Peyer's patch (tissue), 4 donors: Measurements from ENCODE around the gene PRAC1.

ENCODE experiments used
- POLR2A ChIP-seq, 2 donors: fragments of 450-650 bp; IDR thresholded peaks; one replicate each; pipeline ENCODE4 v1.5.1; 2017; ENCODE audit warnings: antibody characterized with exemption in 2 of 2, mild to moderate bottlenecking in 2 of 2, moderate library complexity in 2 of 2
- TF ChIP-seq, protein P1 (sequence below), 6 experiments: fragments of 450-650 bp in 4 of 6; fragments of 200-600 bp in 2 of 6; sonication (generic) in 1 of 6; IDR thresholded peaks; one replicate each; pipeline ENCODE4 v1.5.1; 2017 to 2019; ENCODE audit warnings: antibody characterized with exemption in 6 of 6, mild to moderate bottlenecking in 3 of 6, moderate library complexity in 1 of 6

DNA sequence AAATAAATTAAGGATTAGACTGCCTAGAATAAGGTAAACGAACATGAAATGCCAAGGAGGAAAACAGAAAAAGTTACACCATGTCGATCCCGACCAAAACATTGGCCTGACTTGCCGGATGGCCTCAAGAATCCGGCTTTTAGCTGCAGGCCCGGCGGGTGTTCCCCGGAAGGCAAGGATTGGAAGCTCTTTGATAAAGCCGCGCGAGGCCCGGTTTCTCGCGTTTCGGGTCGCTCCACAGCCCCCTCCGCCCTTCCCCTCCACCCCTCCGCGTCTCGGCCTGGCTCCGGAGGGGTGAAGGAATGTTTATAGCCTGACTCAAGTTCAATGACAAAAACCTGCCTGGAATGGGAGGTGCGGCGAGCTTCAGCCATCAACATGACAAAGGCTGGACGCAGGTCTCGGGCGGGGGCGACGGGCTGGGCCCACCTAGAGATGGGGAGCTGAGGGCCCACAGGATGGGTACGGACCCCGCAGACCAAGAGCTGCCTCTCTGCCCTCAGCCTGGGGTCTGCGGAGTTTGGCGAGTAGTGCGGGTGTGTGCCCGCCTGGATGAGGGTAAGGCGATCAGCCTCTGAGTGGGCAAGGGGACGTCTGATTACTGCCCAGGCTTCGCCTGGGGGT, 2.6 kb downstream of the PRAC1 start:
- TF ChIP-seq, protein P1, sequence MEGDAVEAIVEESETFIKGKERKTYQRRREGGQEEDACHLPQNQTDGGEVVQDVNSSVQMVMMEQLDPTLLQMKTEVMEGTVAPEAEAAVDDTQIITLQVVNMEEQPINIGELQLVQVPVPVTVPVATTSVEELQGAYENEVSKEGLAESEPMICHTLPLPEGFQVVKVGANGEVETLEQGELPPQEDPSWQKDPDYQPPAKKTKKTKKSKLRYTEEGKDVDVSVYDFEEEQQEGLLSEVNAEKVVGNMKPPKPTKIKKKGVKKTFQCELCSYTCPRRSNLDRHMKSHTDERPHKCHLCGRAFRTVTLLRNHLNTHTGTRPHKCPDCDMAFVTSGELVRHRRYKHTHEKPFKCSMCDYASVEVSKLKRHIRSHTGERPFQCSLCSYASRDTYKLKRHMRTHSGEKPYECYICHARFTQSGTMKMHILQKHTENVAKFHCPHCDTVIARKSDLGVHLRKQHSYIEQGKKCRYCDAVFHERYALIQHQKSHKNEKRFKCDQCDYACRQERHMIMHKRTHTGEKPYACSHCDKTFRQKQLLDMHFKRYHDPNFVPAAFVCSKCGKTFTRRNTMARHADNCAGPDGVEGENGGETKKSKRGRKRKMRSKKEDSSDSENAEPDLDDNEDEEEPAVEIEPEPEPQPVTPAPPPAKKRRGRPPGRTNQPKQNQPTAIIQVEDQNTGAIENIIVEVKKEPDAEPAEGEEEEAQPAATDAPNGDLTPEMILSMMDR (IDR thresholded peaks at IDR 0.05) = no peak
- no peak for TF ChIP-seq POLR2A (IDR thresholded peaks at IDR 0.05)
